Nephron (organoid): ENCODE results near the gene MED10.

Experiments
- H3K27ac Mint-ChIP-seq, 3 experiments: 2 replicates each; pipeline ENCODE4 v1.8.0; 2020; ENCODE audit warnings: mixed read lengths in 3 of 3, mild to moderate bottlenecking in 2 of 3, moderate library complexity in 1 of 3
- H3K27me3 Mint-ChIP-seq: 2 replicates; pipeline ENCODE4 v1.8.0; 2021; ENCODE audit warnings: low read depth, mild to moderate bottlenecking, moderate library complexity, mixed read lengths
- H3K36me3 Mint-ChIP-seq: 2 replicates; pipeline ENCODE4 v1.8.0; 2020; ENCODE audit warnings: low read depth, mixed read lengths
- H3K4me1 Mint-ChIP-seq: 2 replicates; pipeline ENCODE4 v1.8.0; 2020; ENCODE audit warnings: mixed read lengths
- H3K4me3 Mint-ChIP-seq, 3 experiments: 2 replicates each; pipeline ENCODE4 v1.8.0; 2020; ENCODE audit warnings: mild to moderate bottlenecking in 3 of 3, mixed read lengths in 3 of 3, moderate library complexity in 2 of 3
- H3K9me3 Mint-ChIP-seq: 2 replicates; pipeline ENCODE4 v1.8.0; 2020; ENCODE audit warnings: mixed read lengths
- CTCF ChIP-seq, 3 experiments: fragments of 200-600 bp; sonication (generic); IDR thresholded peaks; one replicate each; pipeline ENCODE4 v1.5.0; 2021; ENCODE audit warnings: antibody characterized with exemption in 3 of 3; ENCODE audit not compliant: unreplicated experiment in 3 of 3

The MED10 gene

GRCh38 chr5:6394429-6395101 is 16.2 kb upstream of the MED10 start:
- Mint-ChIP-seq H3K4me1 (no peaks in the 10 kb centered on the region), H3K9me3 (peaks cover 5% of the 10 kb centered on the region), H3K27me3 (peaks cover 28% of the 10 kb centered on the region), H3K36me3 (no peaks in the 10 kb centered on the region), H3K27ac (no peak overlapping the region), H3K4me3 (no peak overlapping the region)
- no peak for TF ChIP-seq CTCF (IDR thresholded peaks at IDR 0.05; ENCODE audit: unreplicated experiment in 3 of 3)

GRCh38 chr5:6393596-6394194 is 15.3 kb upstream of the MED10 start:
- Mint-ChIP-seq H3K4me1 (no peaks in the 10 kb centered on the region), H3K4me3 (no peak overlapping the region), H3K9me3 (peaks cover 5% of the 10 kb centered on the region), H3K27ac (no peak overlapping the region), H3K36me3 (no peaks in the 10 kb centered on the region), H3K27me3 (peaks cover 29% of the 10 kb centered on the region)
- TF ChIP-seq CTCF (IDR thresholded peaks at IDR 0.05; ENCODE audit: unreplicated experiment in 3 of 3), result no peak

- Mint-ChIP-seq H3K9me3 (peaks cover 2% of the 10 kb centered on the region), H3K27me3 (peaks cover 29% of the 10 kb centered on the region), H3K4me1 (no peaks in the 10 kb centered on the region), H3K36me3 (no peaks in the 10 kb centered on the region), H3K27ac (no peak overlapping the region), H3K4me3 (no peak overlapping the region)
- no peak for TF ChIP-seq CTCF (IDR thresholded peaks at IDR 0.05; ENCODE audit: unreplicated experiment in 3 of 3)
Observed at GRCh38 chr5:6392561-6392960, 14.2 kb upstream of the MED10 start.

GRCh38 chr5:6391151-6391550 is 12.8 kb upstream of the MED10 start:
- H3K27me3 Mint-ChIP-seq, result peaks cover 29% of the 10 kb centered on the region
- H3K9me3 Mint-ChIP-seq, result peaks cover 2% of the 10 kb centered on the region
- no peak overlapping the region for H3K27ac Mint-ChIP-seq
- no peak overlapping the region for H3K4me3 Mint-ChIP-seq
- no peaks in the 10 kb centered on the region for H3K36me3 Mint-ChIP-seq
- no peak for TF ChIP-seq CTCF (IDR thresholded peaks at IDR 0.05; ENCODE audit: unreplicated experiment in 3 of 3)
- H3K4me1 Mint-ChIP-seq, result peaks cover 2% of the 10 kb centered on the region

- Mint-ChIP-seq H3K4me1 (peaks cover 6% of the 10 kb centered on the region), H3K36me3 (no peaks in the 10 kb centered on the region), H3K4me3 (no peak overlapping the region), H3K9me3 (peaks cover 2% of the 10 kb centered on the region), H3K27me3 (peaks cover 29% of the 10 kb centered on the region), H3K27ac (no peak overlapping the region)
- no peak for TF ChIP-seq CTCF (IDR thresholded peaks at IDR 0.05; ENCODE audit: unreplicated experiment in 3 of 3)
Observed at GRCh38 chr5:6389946-6390530, 11.7 kb upstream of the MED10 start.
